NCI-H510A treated with DMSO at 0.1 percent for 48 hours (cell line): ENCODE data around the gene TOX3.

Experiments
- DNase-seq: peaks from one replicate; lab custom pipeline; 2025; lab: John Stamatoyannopoulos, UW

The TOX3 gene

DNA sequence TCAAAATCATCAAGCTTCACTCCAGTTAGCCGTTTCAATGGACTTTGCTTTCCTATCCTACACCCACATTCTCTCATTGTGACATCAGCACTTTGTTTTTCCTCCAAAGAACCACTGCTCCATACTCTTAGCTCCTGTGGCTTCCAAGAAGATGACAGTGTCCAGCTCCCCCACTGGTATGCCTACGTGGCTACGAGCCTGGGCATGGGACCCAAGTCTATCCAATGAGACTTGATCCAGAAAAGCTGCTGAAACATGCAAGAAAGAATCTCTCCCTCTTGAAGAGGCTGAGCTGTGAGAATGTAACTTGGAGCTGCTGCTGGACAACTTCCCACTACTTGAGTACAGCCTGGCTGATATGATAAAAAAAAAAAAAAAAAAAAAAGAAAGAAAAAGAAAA is 9.4 kb downstream of the TOX3 start:
- DNase-seq, result no peak

DNA sequence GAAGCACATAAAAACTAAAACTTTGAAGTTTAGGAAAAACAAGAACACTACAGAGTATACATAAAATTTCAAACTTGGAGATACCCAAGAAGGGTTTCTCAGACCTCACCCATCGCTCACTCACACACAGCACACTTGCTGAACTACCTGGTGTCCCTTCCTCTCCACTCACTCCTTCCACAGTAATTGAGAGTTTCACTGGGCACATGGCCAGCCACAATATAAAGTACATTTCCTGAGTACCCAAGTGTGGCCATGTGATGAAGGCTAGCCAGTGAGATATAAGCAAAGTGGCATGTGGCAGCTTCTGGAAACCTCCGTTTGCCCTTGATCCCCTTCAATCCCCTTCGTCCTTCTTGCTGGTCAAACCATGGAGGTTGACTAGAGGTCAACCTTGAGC is 11.9 kb downstream of the TOX3 start:
- peak; percentile 33 for DNase-seq

DNA sequence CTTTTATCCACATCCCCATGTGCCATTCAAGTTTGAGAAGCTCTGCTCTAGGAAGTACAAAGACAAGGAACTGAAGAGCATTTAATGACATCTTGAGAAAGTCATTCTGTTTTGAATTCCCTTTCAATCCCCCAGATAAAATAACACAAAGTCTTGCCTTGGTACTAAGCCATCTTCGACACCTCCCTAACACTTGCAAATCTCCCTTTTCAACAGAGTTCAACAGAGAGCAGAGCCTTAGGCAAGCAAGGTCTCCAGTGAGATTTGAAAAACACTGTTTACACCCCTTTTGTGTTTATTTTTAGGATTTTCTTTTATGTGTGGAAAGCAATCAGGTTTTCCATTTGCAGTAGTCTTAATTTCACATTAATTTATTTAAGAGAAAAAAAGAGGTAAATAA is 13.6 kb downstream of the TOX3 start:
- DNase-seq, result no peak

DNA sequence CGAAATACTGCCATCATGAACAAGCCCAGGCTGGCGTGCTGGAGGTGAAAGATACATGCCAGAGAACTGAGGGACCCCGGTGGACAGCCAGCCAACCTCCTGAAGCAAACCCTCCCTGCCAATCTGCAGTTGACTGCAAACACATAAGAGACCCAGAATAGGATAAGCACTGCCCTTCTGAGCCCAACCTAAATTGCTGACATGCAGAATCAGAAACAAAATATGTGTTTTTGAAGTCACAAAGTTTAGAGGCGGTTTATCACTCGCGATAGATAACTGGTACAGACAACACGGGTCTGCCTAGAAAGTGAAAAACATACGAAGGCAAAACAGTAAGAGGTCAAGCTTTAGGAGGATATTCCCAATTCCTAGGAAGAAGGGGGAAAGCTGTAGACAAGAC is 14.6 kb downstream of the TOX3 start:
- DNase-seq, result no peak

DNA sequence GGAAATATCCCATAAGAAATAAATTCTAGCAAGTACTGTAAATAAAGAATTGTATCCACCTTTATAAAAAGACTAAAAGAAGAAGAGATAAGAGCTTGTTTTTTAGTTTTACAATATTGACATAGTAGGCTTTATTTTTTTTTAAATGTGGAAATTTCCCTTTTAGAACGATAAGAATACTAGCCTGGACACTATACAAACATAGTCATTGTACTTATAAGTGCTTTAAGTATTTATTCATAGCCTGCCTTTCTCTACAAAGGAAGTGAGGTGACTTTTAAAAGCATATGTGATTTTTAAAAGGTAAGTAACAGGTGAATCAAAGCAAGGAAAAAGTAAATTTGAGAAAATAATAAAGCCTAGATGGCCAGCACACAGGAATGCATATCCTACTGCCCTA is 17.7 kb downstream of the TOX3 start:
- peak; percentile 54 for DNase-seq

DNA sequence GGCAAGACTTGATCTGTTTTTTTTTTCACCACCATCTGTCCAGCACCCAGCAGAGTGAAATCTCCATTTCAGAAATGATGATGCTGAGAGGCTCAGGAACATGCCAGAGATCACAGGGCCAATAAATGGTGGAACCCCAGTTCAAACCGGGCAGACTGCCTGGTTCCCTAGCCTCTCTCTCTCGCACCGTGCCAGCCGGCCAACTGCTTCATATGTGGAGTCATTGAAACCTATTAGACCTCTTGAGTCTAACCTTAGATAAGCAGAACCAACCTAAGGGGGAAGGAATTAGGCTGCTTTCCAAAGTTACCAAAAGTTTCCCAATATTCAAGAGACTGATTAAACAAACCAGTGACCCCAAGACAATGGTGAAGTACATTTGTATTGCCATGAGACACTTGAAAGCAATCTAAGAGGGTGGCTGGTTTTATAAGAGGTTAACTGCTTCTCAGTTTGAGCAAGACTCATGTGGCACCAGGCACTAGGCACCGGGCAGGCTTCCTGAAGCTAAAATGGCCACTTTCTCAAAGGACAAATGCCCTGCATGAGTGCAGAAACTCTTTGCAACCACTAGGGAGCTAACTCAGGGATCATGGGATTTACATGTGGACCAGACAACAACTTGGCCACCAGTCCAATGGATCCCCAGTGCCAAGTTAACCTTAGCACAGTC is 18.4 kb downstream of the TOX3 start:
- DNase-seq, result peak; percentile 54

DNA sequence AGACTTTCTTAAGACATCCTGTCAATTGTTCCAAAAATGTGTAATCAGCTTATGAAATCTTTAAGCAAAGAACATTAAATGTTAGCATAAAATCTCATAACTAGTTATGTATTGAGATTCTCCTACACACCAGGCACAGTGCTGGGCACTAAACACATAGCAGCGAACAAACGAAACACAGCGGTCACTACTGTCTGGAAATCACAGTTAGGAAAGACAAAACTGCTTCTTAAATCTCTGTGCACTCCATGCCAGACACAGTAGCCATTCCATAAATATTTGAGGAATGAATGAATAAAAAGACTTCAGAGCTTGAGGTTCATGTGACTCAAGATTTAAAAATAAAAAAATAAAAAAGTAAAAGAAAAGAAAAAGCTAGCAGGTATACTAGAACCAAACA is 20.1 kb downstream of the TOX3 start:
- DNase-seq, result no peak

DNA sequence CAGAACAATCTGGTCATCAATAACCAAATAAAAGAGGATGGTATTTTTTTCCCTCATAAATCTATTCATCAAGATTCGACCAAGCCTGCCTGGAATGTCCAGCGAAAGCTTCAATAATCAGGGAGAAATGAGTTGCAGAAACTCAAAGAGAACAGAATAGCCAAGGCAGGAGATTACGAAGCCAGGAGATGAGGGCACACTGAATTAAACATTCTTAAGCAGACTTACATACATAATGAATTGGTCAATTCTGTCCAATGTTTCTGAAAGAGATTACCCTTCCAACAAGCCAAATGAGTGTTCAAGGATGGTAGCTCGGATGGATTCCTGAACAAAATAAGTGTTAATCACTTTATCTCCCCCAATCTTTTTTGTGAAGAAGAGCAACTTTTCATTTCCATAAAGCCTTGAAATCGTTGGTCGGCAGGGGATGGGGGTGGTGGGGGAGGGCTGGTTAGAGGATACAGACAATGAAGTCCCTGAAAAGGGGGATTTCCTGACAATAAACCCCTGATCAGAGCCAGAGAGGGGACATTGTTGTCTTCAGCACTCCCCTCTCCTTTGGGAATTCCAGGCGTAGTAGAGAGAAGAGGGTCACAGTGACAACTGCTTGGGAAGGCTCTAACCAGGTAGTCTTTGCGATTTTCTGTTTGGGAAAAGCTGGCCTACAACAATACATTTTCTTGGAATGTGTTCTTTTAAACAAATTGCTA is 20.7 kb downstream of the TOX3 start:
- DNase-seq, result no peak

DNA sequence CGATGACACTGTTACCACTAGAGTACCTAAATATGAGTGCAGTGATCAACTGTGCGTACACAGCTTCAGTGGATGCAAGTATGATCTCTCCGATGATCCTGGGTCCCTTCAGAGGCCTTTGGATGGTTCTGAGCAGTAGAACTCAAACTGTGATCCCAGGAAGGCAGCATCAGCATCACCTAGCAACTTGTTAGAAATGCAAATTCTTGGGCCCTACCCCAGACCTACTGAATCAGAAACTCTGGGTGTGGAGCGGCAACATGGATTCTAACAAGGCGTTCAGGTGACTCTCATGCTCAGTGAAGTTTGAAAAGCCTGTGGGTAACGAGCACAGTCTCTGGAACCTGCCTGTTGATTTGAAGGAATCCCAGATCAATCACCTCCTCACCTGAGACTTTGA is 25.4 kb downstream of the TOX3 start:
- no peak for DNase-seq

DNA sequence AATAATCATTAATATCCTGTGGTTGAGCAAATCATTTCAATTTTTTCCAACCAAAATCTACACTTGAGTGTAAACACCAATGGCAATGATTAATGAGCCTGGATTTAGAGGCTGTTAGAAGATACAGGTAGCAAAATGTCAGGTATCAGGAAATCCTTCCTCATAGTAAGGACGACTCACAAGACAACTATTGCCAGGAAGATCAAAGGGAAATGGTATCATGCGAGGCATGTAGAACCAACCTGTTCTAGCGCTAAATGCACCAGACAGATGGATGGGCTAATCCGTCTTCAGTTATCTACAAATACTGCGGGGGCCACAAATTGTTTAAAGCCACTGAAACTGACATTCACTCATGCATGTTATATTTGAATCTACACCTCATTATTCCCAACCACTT is 28.1 kb downstream of the TOX3 start:
- DNase-seq, result peak; percentile 16

DNA sequence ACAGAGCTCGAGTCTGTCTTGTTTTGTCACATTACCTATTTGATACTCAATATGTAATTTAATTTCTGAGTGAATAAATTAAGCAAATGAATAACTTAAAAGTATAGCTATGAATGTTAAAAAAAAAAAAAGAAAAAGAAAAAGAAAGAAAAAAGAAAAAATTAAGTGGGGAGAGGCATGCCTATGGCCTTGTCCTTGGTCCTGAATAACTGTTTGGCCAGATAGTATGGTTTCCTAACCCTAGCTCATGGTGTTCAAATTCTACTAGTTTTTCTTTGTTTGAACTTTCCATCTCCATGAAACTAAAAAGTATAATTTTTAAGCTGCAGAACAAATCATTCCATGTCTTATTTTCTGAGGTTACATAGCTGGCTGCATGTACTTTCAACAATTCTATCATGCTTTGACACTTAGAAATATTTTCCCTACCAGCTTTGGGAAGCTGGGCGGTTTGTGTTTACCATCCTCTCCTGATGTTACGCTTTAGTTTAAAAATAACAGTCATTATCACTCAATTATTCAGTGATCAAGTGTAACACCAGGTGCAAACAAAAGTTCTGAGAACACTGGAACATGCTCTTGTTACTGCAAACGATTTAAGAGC is 31.8 kb downstream of the TOX3 start:
- peak; percentile 91 for DNase-seq

DNA sequence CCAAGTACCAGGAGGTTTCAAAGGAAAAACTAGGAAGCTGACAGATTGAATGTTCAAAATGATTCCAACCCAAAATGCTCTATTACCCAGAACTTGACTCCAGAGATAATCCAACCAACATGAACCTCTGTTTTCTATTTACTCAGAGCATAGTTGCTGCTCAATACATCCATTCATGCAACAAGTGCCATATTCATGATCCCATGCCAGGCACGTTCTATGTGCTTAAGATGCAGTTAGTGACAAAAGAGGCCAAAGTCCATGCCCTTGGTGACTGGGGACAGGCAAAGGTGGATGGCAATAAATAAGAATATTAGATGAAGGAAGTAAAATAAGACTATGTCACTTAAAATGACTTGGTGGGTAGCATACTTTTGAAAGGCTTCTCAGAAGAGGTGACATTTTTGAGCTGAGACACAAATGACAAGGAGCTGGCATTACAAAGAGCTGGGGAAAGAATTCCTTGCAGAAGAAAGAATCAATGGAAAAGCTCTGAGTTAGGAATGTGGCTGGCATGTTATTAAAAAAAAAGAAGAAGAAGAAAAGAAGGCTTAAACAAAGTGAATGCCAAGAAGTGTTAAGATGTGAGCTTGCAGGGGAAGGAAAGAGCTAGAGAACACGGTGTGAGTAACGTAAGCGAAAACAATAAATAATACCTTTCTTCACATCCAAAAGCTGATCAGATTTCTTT is 34.5 kb downstream of the TOX3 start:
- no peak for DNase-seq

DNA sequence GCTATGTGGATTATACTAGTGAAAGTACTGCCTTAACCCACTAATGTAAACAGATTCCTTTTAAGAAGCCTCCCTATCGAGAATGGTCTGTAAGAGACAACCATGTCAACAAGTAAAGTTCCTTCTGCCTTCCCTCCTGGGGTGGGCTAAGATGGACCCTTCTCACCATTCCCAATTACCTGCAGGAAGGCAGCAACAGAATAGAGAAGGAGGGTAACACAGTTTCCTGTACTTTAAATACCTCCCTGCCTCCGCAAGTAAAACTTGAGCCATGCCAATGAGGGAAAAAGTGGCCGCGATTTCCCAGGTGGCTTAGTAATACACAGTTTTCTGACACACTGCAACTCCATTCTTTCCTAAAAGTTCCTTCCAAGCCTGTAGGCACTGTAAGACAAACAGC is 45.2 kb downstream of the TOX3 start:
- DNase-seq, result peak; percentile 64

DNA sequence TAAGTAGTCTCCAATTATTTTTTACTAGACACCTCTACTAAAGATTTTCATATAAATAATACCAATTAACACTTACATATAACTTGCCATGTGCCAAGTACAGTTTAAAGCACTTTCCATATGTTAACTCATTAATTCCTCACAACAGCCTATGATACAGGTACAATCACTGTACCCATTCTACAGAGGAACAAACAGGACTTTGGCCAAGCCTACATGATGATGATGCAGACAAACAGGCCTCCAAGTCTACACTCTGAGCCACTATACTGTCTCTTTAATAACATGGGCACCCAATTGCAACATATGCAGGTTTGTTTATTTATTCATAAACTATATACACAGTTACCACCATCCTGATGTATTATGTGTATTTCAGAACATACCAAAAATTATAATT is 46.0 kb downstream of the TOX3 start:
- DNase-seq, result no peak

DNA sequence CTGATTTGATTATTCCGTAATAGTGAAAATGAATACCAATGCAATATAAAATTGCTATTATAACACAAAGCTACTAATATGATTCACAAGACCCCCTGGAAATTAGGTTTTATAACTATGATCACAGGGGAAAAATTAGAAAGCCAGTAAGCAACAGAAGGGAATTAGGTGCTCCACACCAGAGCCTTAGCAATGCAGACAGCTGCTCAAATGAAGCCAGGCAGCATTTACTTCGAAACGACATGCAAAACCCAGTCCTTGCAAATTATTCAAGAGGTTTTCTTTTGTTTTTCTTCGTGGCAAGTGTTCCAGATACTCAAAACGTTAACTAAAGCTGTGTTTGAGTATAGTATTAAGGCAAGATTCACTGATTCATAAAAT is 47.9 kb downstream of the TOX3 start:
- DNase-seq, result peak; percentile 67

DNA sequence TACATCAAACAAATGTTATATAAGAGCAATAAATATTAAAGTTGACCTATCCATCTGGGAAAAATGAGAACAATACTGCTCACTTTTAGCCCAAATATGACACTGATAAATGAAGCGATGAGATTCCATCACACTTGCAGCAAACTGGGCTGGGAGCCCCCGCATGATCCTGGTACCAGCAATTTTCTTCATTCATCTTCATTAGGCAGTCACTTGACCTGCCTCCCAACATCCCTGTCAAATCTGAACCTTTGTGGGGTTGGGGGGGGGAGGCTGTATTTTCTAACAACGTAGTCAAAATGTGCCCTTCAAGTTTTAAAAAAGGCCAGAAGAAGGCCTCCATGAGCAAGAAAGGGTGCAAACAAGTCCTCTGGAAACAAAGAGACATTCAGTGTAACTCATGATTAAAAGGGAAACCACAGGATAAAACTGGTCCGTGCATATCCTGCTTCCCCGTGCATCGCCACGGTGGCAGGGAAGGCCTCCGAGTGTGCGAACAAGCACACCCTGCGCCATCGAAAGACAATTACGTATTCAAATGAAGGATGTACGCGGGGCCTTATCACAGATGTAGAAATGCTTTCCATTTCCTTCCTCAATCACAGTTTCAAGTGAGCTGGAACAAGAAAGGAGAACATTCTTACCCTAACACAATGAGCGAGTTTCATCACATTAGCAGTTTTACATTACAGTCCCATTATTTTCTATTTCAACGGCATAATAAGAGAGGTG is 48.4 kb downstream of the TOX3 start:
- DNase-seq, result peak; percentile 71

DNA sequence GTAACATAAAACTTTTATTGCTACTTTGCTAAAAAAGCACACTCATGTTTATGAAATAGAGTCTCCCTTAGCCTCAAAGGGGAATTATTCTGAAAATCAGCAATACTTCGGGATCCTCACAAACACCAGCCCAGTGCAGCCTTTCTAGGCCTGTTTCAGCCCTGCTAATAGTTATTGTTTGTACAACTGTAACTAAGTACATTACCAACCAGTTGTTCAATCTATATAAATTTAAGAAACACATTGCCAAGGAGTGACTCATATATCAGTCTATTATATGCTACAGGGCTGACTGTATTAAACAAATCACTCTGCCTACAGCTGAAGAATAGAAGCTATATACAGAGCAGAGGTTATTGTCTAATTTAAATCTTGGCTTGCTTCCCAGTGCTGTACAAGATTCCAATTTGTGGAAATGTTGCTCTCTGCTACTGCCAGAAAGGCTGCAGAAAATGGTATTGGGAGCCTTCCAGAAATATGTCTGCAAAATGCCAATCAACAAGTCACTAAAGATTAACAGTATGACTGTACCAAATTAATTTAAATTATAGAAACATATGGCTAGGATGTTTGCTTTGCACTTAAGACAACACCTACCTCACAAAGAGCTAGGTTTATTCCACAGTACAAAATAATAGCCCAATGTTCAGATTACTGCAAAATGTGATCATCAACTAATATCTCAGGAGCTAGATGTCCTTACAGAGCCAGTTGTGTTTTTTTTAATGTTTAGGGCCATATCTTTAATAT is 49.7 kb downstream of the TOX3 start:
- DNase-seq, result peak; percentile 89

DNA sequence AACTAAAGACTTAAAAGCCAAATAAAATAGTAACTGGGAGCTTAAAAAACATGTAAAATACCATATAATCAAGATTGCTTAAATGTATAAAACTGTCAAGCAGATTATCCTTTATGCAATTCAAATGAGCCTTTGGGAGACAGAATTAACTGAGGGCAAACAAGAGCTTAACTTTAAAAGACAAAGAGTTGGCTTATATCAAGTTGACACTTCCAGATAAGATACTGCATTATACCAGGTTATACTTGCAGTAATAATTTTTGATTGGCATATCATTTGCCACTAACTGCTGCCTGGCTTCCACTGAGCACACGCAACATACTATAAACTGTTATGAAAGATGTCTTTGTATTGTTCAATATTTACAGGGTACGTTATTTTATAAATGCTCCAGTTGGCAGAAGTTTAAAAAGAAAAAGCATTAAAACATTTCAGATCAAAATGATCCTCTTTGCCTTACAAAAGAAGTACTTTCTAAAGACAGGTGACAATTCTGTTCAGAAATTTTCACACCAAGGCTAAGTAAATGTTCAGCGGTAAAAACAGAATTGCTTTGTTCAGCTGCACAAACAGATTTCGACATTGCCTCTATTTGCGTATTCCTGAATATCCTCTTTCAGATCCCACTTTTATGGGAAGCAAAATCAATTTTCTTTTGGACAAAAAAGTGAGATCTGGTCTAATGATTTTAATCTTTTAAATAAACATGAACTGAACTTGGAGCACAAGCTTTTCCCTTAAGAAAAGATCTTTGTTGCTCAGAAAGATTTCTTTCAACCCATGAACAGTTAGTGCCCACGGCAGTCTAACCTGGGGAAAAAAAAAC is 50.7 kb downstream of the TOX3 start:
- peak; percentile 77 for DNase-seq

DNA sequence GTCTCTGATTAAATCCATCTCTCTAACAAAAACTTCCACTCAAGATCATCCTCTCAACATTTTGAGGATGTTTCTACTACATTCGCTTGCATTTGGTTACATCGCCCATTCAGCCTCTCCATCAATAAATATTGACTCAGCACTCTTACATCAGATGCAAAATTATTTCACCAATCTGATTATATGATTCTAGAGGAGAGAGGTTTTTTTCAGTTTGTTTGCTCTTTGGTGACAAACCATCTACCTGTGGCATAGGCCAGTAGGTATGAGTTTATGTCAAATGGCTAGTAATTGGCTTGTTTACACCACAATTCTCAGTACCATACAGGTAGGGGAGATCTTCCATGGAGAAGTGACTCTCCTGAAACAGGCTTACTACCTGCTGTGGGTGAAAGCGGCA is 52.3 kb downstream of the TOX3 start:
- no peak for DNase-seq

DNA sequence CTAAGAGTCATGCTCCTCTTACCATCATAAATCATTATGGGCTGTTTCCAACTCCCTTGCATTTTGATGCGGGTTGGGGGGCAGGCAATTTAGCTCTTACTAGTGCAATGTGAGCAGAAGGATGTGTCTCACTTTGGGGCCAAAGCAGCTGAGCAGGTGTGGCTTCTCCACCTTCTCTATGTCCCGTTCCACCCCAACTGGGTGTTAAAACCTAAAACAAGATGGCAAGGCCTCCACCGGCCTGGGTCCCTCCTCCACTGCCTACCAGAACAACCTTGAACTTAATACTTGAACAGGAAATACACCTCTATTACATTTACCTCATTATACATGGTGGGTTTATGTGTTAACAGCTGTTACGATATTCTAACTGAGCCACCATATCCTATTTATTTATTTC is 52.8 kb downstream of the TOX3 start:
- DNase-seq, result peak; percentile 68
